VCaP (cell line): ENCODE results near the gene KLK12.

Experiments used
- H3K27ac ChIP-seq: fragments of 450-650 bp; 2 replicates; pipeline ENCODE4 v1.5.1; 2017
- CTCF ChIP-seq: fragments of 450-650 bp; conservative IDR thresholded peaks from 2 replicates; pipeline ENCODE4 v1.5.1; 2017; ENCODE audit warnings: mild to moderate bottlenecking, moderate library complexity

KLK12 gene

GRCh38 chr19:51024924-51025323, 9.9 kb downstream of the KLK12 start:
- no peak overlapping the region for H3K27ac ChIP-seq
- no peak for TF ChIP-seq CTCF

- no peak overlapping the region for H3K27ac ChIP-seq
- TF ChIP-seq CTCF, result no peak
These were observed 10.9 kb downstream of the KLK12 start for GRCh38 chr19:51023946-51024345.

- no peak overlapping the region for H3K27ac ChIP-seq
- TF ChIP-seq CTCF, result no peak
These were observed 12.3 kb downstream of the KLK12 start for GRCh38 chr19:51022526-51022925.

- peak; percentile 93 for TF ChIP-seq CTCF
- H3K27ac ChIP-seq, result peak overlapping the region; percentile 78
These were observed 13.7 kb downstream of the KLK12 start for GRCh38 chr19:51020988-51021651.

DNA sequence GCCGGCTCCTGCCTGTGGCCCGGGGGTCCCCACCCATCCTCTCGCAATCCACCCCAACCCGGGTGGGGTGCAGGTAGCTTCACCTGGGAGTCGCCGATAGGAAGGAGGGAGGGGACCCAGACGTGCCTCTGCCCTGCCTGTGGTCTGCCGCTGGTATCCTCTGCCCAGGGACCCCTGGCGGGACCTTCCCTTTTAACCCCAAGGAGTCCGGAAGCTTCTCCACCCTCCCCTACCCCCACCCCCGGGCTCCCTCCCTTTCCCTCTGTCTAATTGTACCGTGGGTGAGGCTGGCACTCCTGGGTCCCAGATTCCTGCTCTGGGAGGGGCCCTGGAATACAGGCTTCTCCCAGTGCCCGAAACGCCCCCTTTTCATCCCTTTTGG, 15.3 kb downstream of the KLK12 start, which contains the start of gene KLK10:
TSS of gene KLK10 (minus strand) at position 166 of the 382 bp plus-strand sequence. CDS start 579 bp downstream, outside the sequence.
- H3K27ac ChIP-seq, result peak within 1 kb of the TSS; percentile 78
- TF ChIP-seq CTCF, result no peak

DNA sequence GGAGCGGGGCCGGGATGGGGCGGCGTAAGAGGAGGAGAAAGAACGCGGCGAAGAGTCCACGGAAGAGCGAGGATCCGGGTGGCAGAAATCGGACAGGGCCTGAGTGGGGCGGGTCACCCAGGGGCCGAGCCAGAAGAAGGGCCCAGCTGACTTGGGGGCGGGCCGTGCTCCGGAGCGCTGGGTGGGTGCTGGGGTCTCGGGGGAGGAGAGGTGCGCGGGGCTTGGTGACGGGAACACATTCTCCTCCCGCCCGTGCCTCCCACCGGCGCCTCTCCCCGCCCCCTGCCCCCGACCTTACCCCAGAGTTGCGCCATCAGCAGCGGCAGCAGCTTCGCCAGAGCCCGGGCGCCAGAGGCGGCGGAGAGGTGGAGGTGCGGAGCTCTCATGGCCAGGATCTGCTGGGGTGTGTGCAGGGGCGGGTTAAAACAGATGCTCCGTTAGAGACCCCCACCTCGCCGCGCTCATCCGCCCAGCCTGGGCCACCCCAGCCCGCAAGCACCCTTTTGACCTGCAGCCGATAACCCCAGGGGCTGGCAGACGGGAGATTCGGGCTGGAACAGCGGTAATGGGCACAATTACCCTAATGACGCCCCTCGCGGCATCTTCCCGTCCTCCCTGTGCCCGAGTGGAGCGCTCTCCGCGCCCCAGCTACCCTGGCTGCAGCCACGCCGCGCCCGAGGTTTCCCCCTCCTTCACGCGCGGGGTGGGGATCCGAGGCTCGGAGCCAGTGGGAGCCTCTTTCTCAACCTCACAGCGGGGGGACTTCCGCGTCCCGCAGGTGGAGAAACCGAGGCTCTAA, 15.9 kb downstream of the KLK12 start:
- H3K27ac ChIP-seq, result no peak overlapping the region
- TF ChIP-seq CTCF, result no peak

GRCh38 chr19:51016798-51017683, 17.8 kb downstream of the KLK12 start:
- H3K27ac ChIP-seq, result no peak overlapping the region
- TF ChIP-seq CTCF, result peak; percentile 97
